Choroid plexus epithelial cell (primary cell): ENCODE data around the gene RPS15.
A peak's percentile ranks its signal among the peaks of the same experiment; 100 is the strongest.

ENCODE experiments used
- DNase-seq: peaks from one replicate; pipeline ENCODE4 v3.0.0-alpha.2; 2010; ENCODE audit warnings: low read depth
- H3K4me3 ChIP-seq: 2 replicates; pipeline ENCODE4 v1.5.1; 2011; ENCODE audit warnings: low read depth, mild to moderate bottlenecking, control low read depth, low read length, moderate library complexity
- TF ChIP-seq, protein P1 (sequence below): conservative IDR thresholded peaks from 2 replicates; pipeline ENCODE4 v1.5.1; 2011; ENCODE audit warnings: low read depth, mild to moderate bottlenecking, control low read depth, inconsistent platforms, low read length, moderate library complexity

The RPS15 gene

DNA sequence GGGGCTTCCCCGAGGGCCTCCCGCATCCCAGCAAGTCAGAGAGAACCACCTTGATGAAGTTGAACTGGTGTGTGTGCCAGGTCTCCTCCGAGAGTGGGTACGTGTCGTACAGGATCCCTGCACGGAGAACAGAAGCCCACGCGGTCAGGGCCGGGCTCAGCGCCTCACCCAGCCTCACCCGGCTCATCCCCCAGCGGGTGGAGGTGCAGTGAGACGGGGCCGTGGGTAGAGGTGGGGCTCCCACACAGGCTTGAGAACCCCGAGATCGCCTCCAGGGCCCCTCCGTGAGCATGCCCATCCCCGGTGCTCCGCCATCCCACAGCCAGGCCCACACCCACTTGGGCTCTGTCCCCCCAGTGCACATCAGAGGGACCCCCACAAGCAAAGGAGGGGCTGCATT lies 39.1 kb upstream of the RPS15 start:
- H3K4me3 ChIP-seq, result no peak overlapping the region
- TF ChIP-seq, protein P1, sequence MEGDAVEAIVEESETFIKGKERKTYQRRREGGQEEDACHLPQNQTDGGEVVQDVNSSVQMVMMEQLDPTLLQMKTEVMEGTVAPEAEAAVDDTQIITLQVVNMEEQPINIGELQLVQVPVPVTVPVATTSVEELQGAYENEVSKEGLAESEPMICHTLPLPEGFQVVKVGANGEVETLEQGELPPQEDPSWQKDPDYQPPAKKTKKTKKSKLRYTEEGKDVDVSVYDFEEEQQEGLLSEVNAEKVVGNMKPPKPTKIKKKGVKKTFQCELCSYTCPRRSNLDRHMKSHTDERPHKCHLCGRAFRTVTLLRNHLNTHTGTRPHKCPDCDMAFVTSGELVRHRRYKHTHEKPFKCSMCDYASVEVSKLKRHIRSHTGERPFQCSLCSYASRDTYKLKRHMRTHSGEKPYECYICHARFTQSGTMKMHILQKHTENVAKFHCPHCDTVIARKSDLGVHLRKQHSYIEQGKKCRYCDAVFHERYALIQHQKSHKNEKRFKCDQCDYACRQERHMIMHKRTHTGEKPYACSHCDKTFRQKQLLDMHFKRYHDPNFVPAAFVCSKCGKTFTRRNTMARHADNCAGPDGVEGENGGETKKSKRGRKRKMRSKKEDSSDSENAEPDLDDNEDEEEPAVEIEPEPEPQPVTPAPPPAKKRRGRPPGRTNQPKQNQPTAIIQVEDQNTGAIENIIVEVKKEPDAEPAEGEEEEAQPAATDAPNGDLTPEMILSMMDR, result no peak
- DNase-seq, result no peak

DNA sequence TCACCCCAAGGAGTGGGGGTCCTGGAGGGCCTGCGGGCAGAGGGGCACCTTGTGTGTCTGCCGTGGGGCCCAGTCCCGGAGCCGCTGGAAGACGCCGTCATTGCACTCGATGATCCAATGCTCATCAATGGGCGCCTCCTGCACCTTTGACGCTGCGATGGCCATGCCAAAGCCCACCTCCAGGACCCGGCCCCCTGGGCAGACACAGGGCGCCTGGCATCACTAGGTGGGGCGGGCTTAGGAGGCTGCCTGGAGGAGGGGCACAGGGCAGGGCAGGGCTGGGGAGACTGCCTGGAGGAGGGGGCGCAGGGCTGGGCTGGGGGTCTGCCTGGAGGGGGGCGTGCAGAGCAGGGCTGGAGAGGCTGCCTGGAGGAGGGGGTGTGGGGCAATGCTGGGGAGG lies 38.5 kb upstream of the RPS15 start:
- H3K4me3 ChIP-seq, result no peak overlapping the region
- no peak for DNase-seq
- TF ChIP-seq, protein P1, result no peak

DNA sequence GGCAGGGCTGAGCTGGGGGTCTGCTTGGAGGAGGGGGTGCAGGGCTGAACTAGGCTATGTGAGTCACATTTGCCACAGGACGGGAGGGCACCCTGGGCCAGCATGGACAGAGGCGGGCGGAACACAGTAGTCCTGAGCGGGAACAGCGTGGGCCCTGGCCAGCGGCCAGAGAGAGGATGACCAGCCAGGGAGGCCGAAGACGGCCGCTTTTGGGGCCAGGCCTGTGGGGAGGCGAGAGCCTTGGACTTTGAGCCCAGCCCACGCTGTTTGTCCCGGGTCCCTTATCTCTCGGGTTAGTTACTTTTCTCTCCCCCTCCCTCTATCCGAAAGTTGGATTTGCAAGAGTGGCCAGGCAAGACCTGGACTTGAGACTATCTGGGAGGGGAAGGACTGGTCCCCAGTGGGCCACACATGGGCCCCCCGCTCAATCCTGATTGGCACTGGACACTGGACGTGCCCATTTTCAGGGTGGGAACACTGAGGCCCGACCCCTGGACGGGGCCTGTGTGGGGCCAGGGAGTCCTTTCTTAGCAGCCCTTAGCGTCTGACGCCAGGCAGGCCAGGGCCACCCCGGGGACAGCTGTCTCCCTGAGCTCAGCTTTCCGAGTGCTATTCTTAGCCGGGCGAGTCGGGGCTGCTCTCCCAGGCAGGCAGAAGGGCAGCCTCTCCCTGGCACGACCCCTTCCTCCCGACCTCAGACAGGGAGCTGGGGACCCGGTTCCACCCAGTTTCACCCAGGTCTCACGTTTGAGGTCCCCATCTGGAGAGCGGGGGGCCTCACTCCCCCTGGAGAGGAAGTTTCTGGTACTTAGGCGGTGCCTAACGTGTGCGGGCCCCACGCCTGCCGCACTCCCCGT lies 37.7 kb upstream of the RPS15 start:
- DNase-seq, result no peak
- TF ChIP-seq, protein P1, result no peak
- H3K4me3 ChIP-seq, result peak overlapping the region; percentile 60

DNA sequence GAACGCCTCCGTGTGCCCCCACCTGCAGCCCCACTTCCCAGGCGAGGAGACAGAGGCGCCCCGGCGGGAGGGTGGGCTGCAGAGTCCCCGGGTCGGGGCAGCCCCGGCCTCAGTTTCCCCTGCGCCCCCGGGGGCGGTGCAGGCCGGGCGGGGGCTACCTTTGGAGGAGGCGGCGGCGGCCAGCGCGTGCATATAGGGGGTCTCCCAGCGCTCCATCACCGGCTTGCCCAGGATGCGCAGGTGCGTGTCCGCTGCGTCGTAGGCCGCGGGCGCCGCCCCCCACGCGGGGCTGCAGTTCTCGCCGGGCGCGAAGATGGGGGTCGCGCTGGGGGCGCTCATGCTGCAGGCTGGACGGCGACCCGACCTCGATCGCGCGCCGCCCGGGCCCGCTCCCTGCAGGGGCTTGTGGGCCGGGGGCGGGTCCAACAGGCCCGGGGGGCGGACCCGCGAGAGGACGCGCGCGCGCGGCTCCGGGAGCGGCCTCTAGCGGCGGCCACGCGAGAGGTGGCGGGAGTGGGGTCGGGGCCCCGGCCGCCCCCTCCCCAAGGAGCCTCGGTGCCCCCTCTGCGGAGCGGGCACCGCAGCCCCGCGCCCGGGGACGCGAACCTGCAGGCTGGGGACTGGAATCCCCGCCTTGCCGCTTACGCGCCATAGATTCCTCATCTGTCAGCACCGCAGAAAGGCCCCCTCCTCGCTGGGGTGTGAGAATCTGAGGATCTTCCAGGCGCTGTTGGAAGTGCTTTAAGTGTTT lies 36.9 kb upstream of the RPS15 start, which contains the start of gene GAMT:
GAMT (minus strand) TSS at position 405 of the 751 bp plus-strand sequence; CDS start at position 339, 66 bp downstream.
- H3K4me3 ChIP-seq, result peak within 1 kb of the TSS; percentile 60
- TF ChIP-seq, protein P1, result peak; percentile 16
- DNase-seq, result no peak

DNA sequence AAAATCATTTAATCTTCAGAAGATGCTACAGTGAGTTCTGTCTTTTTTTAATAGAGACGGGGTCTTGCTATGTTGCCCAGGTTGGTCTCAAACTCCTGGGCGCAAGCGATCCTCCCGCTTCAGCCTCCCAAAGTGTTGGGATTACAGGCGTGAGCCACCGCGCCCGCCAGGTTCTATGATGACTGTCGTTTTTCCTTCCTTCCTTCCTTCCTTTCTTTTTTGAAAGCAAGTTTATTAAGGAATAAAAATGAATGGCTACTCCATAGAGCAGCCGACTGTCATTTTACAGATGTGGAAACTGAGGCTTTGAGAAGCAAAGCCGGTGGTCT lies 36.3 kb upstream of the RPS15 start:
- no peak for DNase-seq
- TF ChIP-seq, protein P1, result no peak
- H3K4me3 ChIP-seq, result peak overlapping the region; percentile 60

DNA sequence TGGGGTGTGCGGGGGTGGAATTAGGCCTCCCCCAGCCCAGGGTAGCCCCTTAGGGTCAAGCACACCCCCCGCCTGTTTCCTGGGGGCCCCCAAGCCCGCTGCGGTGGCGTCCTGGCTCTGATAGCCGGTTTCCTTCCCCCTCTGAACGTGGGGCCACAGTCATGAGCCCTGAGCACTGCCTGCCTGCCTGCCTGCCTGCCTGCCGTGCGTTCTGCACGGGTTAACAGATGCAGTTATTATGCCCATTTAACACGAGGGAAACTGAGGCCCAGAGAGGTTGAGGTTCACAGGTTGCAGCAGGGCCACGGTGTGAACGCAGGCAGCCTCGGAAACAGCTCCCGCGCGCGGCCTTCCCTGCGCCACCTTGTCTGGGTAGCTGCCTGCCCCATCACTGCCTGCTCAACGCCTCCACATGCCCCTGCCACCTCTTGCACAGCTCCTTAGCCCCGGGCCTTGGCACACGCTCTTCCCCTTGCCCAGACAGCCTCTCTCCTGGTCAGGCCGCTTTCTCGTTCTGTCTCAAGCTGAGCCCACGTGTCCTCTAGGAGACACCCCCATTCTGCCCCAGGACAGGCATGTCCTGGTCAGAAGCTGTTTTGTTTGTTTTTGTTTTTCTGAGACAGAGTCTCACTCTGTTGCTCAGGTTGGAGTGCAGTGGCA lies 35.7 kb upstream of the RPS15 start:
- DNase-seq, result no peak

More for the DNA sequence above, 35.7 kb upstream of the RPS15 start:
- TF ChIP-seq, protein P1, result no peak
- peak overlapping the region; percentile 31 for H3K4me3 ChIP-seq
